BJ (cell line): ENCODE results near the gene FCN1. TPM values are rescaled to one million over a fixed set of nuclear protein-coding genes. Genes with fewer than 3 reads are reported as not detected.

Experiments used
- CTCF ChIA-PET: fragments of 350-600 bp; formaldehyde crosslinking; extraction: SDS; loops from one replicate; lab custom pipeline; 2021; ENCODE audit warnings: antibody characterized with exemption, inconsistent platforms; lab: Yijun Ruan, JAX
- POLR2A ChIA-PET: fragments of 300-600 bp; sonication (Branson Sonifier 250); formaldehyde crosslinking; extraction: SDS; loops from one replicate; lab custom pipeline; 2021; ENCODE audit warnings: antibody characterized with exemption; lab: Charles Lee
- DNase-seq: peaks from one replicate; pipeline ENCODE4 v3.0.0-alpha.2; 2011; ENCODE audit warnings: low read depth
- H3K27me3 ChIP-seq: 2 replicates; pipeline ENCODE4 v1.6.0; 2011; ENCODE audit warnings: low read length; ENCODE audit not compliant: control insufficient read depth, insufficient read depth
- H3K36me3 ChIP-seq: 2 replicates; pipeline ENCODE4 v1.5.1; 2011; ENCODE audit warnings: low read length; ENCODE audit not compliant: control insufficient read depth, insufficient read depth
- H3K4me3 ChIP-seq: 2 replicates; pipeline ENCODE4 v1.5.1; 2011; ENCODE audit warnings: low read depth, mild to moderate bottlenecking, control low read depth, low read length
- CTCF ChIP-seq: IDR thresholded peaks from 2 replicates; pipeline ENCODE4 v1.5.1; 2011; ENCODE audit warnings: low read depth, mild to moderate bottlenecking, control low read depth, inconsistent platforms, low read length, moderate library complexity; ENCODE audit not compliant: insufficient read depth
- polyA minus RNA-seq: library from RNA; depleted of rRNA, polyadenylated mRNA; stranded (reverse); fragments of >200 nt; gene quantifications from 2 replicates; pipeline ENCODE4 v1.2.3, GENCODE V29; 2011; rRNA and poly(A)+ RNA removed
- polyA plus RNA-seq: library from polyadenylated mRNA; depleted of rRNA; stranded (reverse); fragments of >200 nt; gene quantifications from 2 replicates; pipeline ENCODE4 v1.2.3, GENCODE V29; 2011; rRNA removed

The FCN1 gene
- polyA plus RNA-seq (not detected in 2 replicates), polyA minus RNA-seq (not detected in 2 replicates)

GRCh38 chr9:134917431-134918373 is at the start of gene FCN1:
TSS of gene FCN1 (minus strand) at chr9:134917912. CDS start at chr9:134917871, 41 bp downstream.
- Histone ChIP-seq H3K36me3 (no peaks in the 10 kb centered on the region), H3K27me3 (peaks cover 1% of the 10 kb centered on the region; the same call in 1 of the 2 replicates), H3K4me3 (no peak within 1 kb of the TSS)
- TF ChIP-seq CTCF: no peak
- POLR2A ChIA-PET: no interaction called here
- CTCF ChIA-PET: no interaction called here
- DNase-seq: no peak

- ChIA-PET CTCF (no interaction called here), POLR2A (no interaction called here)
- Histone ChIP-seq H3K4me3 (no peak overlapping the region), H3K36me3 (no peaks in the 10 kb centered on the region), H3K27me3 (no peaks in the 10 kb centered on the region)
- no peak for DNase-seq
- TF ChIP-seq CTCF: no peak
Observed at GRCh38 chr9:134966697-134967546, 49.2 kb upstream of the FCN1 start.

- no peak for DNase-seq
- Histone ChIP-seq H3K27me3 (no peaks in the 10 kb centered on the region), H3K4me3 (no peak overlapping the region), H3K36me3 (no peaks in the 10 kb centered on the region)
- CTCF ChIA-PET: no interaction called here
- POLR2A ChIA-PET: no interaction called here
- no peak for TF ChIP-seq CTCF
Observed at GRCh38 chr9:134966270-134966669, 48.6 kb upstream of the FCN1 start.

GRCh38 chr9:134965851-134966250 is 48.1 kb upstream of the FCN1 start:
- CTCF ChIA-PET: no interaction called here
- no peak for TF ChIP-seq CTCF
- Histone ChIP-seq H3K36me3 (no peaks in the 10 kb centered on the region), H3K4me3 (no peak overlapping the region), H3K27me3 (no peaks in the 10 kb centered on the region)
- POLR2A ChIA-PET: no interaction called here
- DNase-seq: no peak

GRCh38 chr9:134965411-134965810 is 47.7 kb upstream of the FCN1 start:
- DNase-seq: no peak
- Histone ChIP-seq H3K27me3 (no peaks in the 10 kb centered on the region), H3K36me3 (no peaks in the 10 kb centered on the region), H3K4me3 (no peak overlapping the region)
- POLR2A ChIA-PET: no interaction called here
- CTCF ChIA-PET: no interaction called here
- no peak for TF ChIP-seq CTCF
